ENCODE data around the gene EFCAB5.
"Not testable (repeated sequence)": the region's sequence is repeated elsewhere in the genome, so short reads cannot be mapped to it uniquely, and the experiment has no call there.

EFCAB5 gene

GRCh38 chr17:30116345-30116660 lies 174.9 kb downstream of the EFCAB5 start:
- peak overlapping the region; percentile 99 for H3K4me3 ChIP-seq (ENCODE audit: low read depth, low read length)
- no peak for DNase-seq (ENCODE audit: low read depth)
- TF ChIP-seq MAX (IDR thresholded peaks at IDR 0.05; ENCODE audit: low read depth, low read length) (no peak), CTCF (IDR thresholded peaks at IDR 0.05; ENCODE audit: low read depth, low read length) (no peak)

GRCh38 chr17:30116661-30117551 lies 175.5 kb downstream of the EFCAB5 start, which contains the start of gene NSRP1:
TSS of gene NSRP1 (plus strand) at chr17:30116816. CDS start at chr17:30116844, 28 bp downstream.
- peak; percentile 81 for TF ChIP-seq MAX (IDR thresholded peaks at IDR 0.05; ENCODE audit: low read depth, low read length)
- TF ChIP-seq CTCF (IDR thresholded peaks at IDR 0.05; ENCODE audit: low read depth, low read length), result no peak
- peak; percentile 97 for TF ChIP-seq POLR2A (IDR thresholded peaks at IDR 0.05; ENCODE audit: extremely low read depth, insufficient read length)
- TF ChIP-seq MYC (IDR thresholded peaks at IDR 0.05; ENCODE audit: low read depth, low read length), result peak; percentile 96
- peak within 1 kb of the TSS; percentile 99 for H3K4me3 ChIP-seq (ENCODE audit: low read depth, low read length)
- peak; percentile 98 for DNase-seq (ENCODE audit: low read depth)

GRCh38 chr17:30117675-30118081 lies 176.2 kb downstream of the EFCAB5 start:
- TF ChIP-seq CTCF (IDR thresholded peaks at IDR 0.05; ENCODE audit: low read depth, low read length) (no peak), POLR2A (IDR thresholded peaks at IDR 0.05; ENCODE audit: extremely low read depth, insufficient read length) (no peak), MYC (IDR thresholded peaks at IDR 0.05; ENCODE audit: low read depth, low read length) (no peak), MAX (IDR thresholded peaks at IDR 0.05; ENCODE audit: low read depth, low read length) (no peak)
- peak overlapping the region; percentile 99 for H3K4me3 ChIP-seq (ENCODE audit: low read depth, low read length)
- DNase-seq (ENCODE audit: low read depth), result no peak

- not testable (repeated sequence) for DNase-seq (ENCODE audit: low read depth)
- peak overlapping the region; percentile 99 for H3K4me3 ChIP-seq (ENCODE audit: low read depth, low read length)
Measured at GRCh38 chr17:30118635-30119034, 177.2 kb downstream of the EFCAB5 start.

GRCh38 chr17:30124273-30124796 lies 182.9 kb downstream of the EFCAB5 start:
- no peak overlapping the region for H3K4me3 ChIP-seq (ENCODE audit: low read depth, low read length)
- TF ChIP-seq CTCF (IDR thresholded peaks at IDR 0.05; ENCODE audit: low read depth, low read length) (no peak), MYC (IDR thresholded peaks at IDR 0.05; ENCODE audit: low read depth, low read length) (no peak), POLR2A (IDR thresholded peaks at IDR 0.05; ENCODE audit: extremely low read depth, insufficient read length) (no peak), MAX (IDR thresholded peaks at IDR 0.05; ENCODE audit: low read depth, low read length) (no peak)
- DNase-seq (ENCODE audit: low read depth), result no peak

GRCh38 chr17:30130121-30130520 lies 188.7 kb downstream of the EFCAB5 start:
- DNase-seq (ENCODE audit: low read depth), result no peak
- TF ChIP-seq CTCF (IDR thresholded peaks at IDR 0.05; ENCODE audit: low read depth, low read length), result no peak
- TF ChIP-seq POLR2A (IDR thresholded peaks at IDR 0.05; ENCODE audit: extremely low read depth, insufficient read length), result no peak
- no peak for TF ChIP-seq MAX (IDR thresholded peaks at IDR 0.05; ENCODE audit: low read depth, low read length)
- no peak for TF ChIP-seq MYC (IDR thresholded peaks at IDR 0.05; ENCODE audit: low read depth, low read length)
- no peak overlapping the region for H3K4me3 ChIP-seq (ENCODE audit: low read depth, low read length)

Data from NB4 (cell line).